GM21528 (cell line): ENCODE results near the gene SLC22A3.
"Not testable (repeated sequence)": the region's sequence is repeated elsewhere in the genome, so short reads cannot be mapped to it uniquely, and the experiment has no call there.

Experiments
- ATAC-seq: cut with Tn5 transposase; IDR thresholded peaks from one replicate; pipeline ENCODE4 v1.9.1; 2021; ENCODE audit warnings: mild to moderate bottlenecking, moderate library complexity; ENCODE audit not compliant: unreplicated experiment, low FRiP score

The SLC22A3 gene

GRCh38 chr6:160477072-160477471 is 128.9 kb downstream of the SLC22A3 start:
- ATAC-seq, result not testable (repeated sequence)

- ATAC-seq, result no peak
Observed at GRCh38 chr6:160477901-160478300, 129.7 kb downstream of the SLC22A3 start.

- no peak for ATAC-seq
Observed at GRCh38 chr6:160487116-160487515, 138.9 kb downstream of the SLC22A3 start.

GRCh38 chr6:160489091-160489490 is 140.9 kb downstream of the SLC22A3 start:
- ATAC-seq, result no peak

- no peak for ATAC-seq
Observed at GRCh38 chr6:160494576-160494975, 146.4 kb downstream of the SLC22A3 start.

- no peak for ATAC-seq
Observed at GRCh38 chr6:160500639-160501038, 152.5 kb downstream of the SLC22A3 start.
